Right lobe of liver (tissue), 6 donors: Measurements from ENCODE around the gene VAV2. TPM values are rescaled to one million over a fixed set of nuclear protein-coding genes. Genes with fewer than 3 reads are reported as not detected.

Experiments
- ATAC-seq, 4 donors: fragments of 200-7000 bp; cut with Tn5 transposase; one replicate each; pipeline ENCODE4 v1.9.1; 2020; ENCODE audit warnings: mild to moderate bottlenecking in 4 of 4, moderate library complexity in 4 of 4
- DNase-seq, 3 donors: peaks; one replicate each; pipeline ENCODE4 v3.0.0-alpha.2; 2020
- H3K27ac ChIP-seq, 3 donors: fragments of 200-600 bp; one replicate each; pipeline ENCODE4 v1.8.0; 2022
- H3K27me3 ChIP-seq, 2 donors: fragments of 200-600 bp; one replicate each; pipeline ENCODE4 v1.8.0; 2022
- H3K36me3 ChIP-seq, 4 donors: fragments of 200-600 bp; sonication (generic) in 1 of 4; one replicate each; pipeline versions ENCODE4 v1.5.1 to v1.8.0; 2017 to 2022; ENCODE audit warnings: control low read depth in 1 of 4
- H3K4me1 ChIP-seq, 4 donors: fragments of 200-600 bp; sonication (generic) in 1 of 4; one replicate each; pipeline versions ENCODE4 v1.5.1 to v1.8.0; 2017 to 2022; ENCODE audit warnings: control low read depth in 1 of 4
- H3K4me3 ChIP-seq, 3 donors: fragments of 200-600 bp; one replicate each; pipeline ENCODE4 v1.8.0; 2022
- H3K9me3 ChIP-seq, 4 donors: fragments of 200-600 bp; sonication (generic) in 1 of 4; one replicate each; pipeline versions ENCODE4 v1.5.1 to v1.8.0; 2017 to 2022; ENCODE audit warnings: control low read depth in 1 of 4
- CTCF ChIP-seq, 4 donors: fragments of 200-600 bp in 3 of 4; fragments of 450-650 bp in 1 of 4; IDR thresholded peaks; one replicate each; pipeline versions ENCODE4 v1.5.1 to v1.8.0; 2016 to 2022; ENCODE audit warnings: antibody characterized with exemption in 4 of 4, mild to moderate bottlenecking in 2 of 4
- POLR2A ChIP-seq: fragments of 450-650 bp; IDR thresholded peaks from one replicate; pipeline ENCODE4 v1.6.1; 2017; ENCODE audit warnings: antibody characterized with exemption, mild to moderate bottlenecking
- WGBS: methylation state at CpG from one replicate; pipeline ENCODE4 v1.1.6; 2018; ENCODE audit warnings: low coverage, low lambda C conversion rate; ENCODE audit not compliant: insufficient coverage; ENCODE audit errors: missing lambda C conversion rate; 5-methylcytosine and 5-hydroxymethylcytosine counted together
- intact Hi-C, 2 donors: fragments of 100-400 bp; cut with DNase I; formaldehyde crosslinking; loops; one replicate each; pipeline versions ENCODE4 v1.11.2 to v1.14.1; 2022
- long read RNA-seq: library from polyadenylated mRNA; unstranded; transcript quantifications from one replicate; pipeline ENCODE4 v2.0.0, GENCODE V29; 2019
- total RNA-seq, 6 experiments: library from RNA; depleted of rRNA in 2 of 6; stranded (reverse); fragments of >200 nt in 2 of 6; fragmentation: NEBNext Ultra II Directional in 3 of 6; extraction: Animal tissue kit (Norgen Biotek cat#: 25700) in 3 of 6; gene quantifications; one replicate each; pipeline versions ENCODE4 v1.1.0 to v1.2.4, GENCODE V29; 2016 to 2023
- donor health status: DM: no; HTN: yes; CAD: no.
- donor health status: DM: no; HTN: no; CAD: no.
- donor health status: DM: no; HTN: no; CAD: no.
- donor health status: DM: no; HTN: yes; CAD: no.
- donor health status: DM: no; HTN: yes; CAD: no.

VAV2 gene
- total RNA-seq: 10 to 100 TPM; 30.1 to 44.3 (median 34.9) TPM
- long read RNA-seq, partial matches to known transcripts: 2 of 2 reads
- long read RNA-seq, other reads (novel, unspliced or antisense): 0 of 2 reads

- H3K27me3 ChIP-seq: no peaks in the 10 kb centered on the region
- H3K27ac ChIP-seq: peak within 1 kb of the TSS; percentile 86 to 95 (median 89)
- ATAC-seq (peak; percentile 22 to 67 (median 56)), DNase-seq (peak; percentile 86 to 90 (median 89))
- no peaks in the 10 kb centered on the region for H3K36me3 ChIP-seq
- WGBS: 0% methylated on average over 6 of the region's 124 CpGs
- TF ChIP-seq POLR2A (peak; percentile 79), CTCF (IDR thresholded peaks at IDR 0.05) (no peak)
- intact Hi-C loops: loop anchor here in 1 of 2 donors (5.0 kb wide), 1 partner anchor 200 kb away; no protein-coding TSS in a partner anchor
- peaks cover 0 to 24% (median 11%) of the 10 kb centered on the region in 4 donors for H3K4me1 ChIP-seq
- H3K9me3 ChIP-seq: no peaks in the 10 kb centered on the region
- H3K4me3 ChIP-seq: peak within 1 kb of the TSS; percentile 73 to 78 (median 75)
Measured at GRCh38 chr9:133991964-133992779, at the start of gene VAV2. Gene VAV2 (minus strand): TSS chr9:133992324. CDS start chr9:133992278, 46 bp downstream.

DNA sequence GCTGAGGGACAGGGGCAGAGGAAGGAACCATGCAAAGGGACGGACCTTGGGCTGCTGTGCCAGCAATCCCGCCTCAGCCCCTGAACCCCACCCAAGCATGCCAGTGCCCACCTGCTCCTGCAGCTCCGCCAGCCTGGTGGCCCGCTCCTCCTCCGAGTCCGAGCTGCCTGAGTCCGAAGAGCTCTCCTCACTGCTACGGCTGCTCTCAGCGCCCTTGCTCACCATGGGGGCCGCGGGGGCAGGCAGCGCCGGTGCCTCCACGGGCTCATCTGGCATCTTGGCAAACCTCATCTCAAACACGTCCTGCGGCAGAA, 49.5 kb upstream of the VAV2 start:
- no peak overlapping the region for H3K27ac ChIP-seq
- peak in 2 of 3 donors; percentile 17 to 37 for DNase-seq
- H3K4me3 ChIP-seq: no peak overlapping the region
- no CpG with 5 or more reads among the region's 16 CpGs for WGBS
- TF ChIP-seq CTCF (IDR thresholded peaks at IDR 0.05) (no peak), POLR2A (no peak)
- no peaks in the 10 kb centered on the region for H3K9me3 ChIP-seq
- no peak for ATAC-seq
- H3K4me1 ChIP-seq: peaks cover 0 to 14% (median 0%) of the 10 kb centered on the region in 4 donors
- H3K27me3 ChIP-seq: no peaks in the 10 kb centered on the region
- peaks cover 0 to 44% (median 5%) of the 10 kb centered on the region in 4 donors for H3K36me3 ChIP-seq
- intact Hi-C loops: no loop called here

DNA sequence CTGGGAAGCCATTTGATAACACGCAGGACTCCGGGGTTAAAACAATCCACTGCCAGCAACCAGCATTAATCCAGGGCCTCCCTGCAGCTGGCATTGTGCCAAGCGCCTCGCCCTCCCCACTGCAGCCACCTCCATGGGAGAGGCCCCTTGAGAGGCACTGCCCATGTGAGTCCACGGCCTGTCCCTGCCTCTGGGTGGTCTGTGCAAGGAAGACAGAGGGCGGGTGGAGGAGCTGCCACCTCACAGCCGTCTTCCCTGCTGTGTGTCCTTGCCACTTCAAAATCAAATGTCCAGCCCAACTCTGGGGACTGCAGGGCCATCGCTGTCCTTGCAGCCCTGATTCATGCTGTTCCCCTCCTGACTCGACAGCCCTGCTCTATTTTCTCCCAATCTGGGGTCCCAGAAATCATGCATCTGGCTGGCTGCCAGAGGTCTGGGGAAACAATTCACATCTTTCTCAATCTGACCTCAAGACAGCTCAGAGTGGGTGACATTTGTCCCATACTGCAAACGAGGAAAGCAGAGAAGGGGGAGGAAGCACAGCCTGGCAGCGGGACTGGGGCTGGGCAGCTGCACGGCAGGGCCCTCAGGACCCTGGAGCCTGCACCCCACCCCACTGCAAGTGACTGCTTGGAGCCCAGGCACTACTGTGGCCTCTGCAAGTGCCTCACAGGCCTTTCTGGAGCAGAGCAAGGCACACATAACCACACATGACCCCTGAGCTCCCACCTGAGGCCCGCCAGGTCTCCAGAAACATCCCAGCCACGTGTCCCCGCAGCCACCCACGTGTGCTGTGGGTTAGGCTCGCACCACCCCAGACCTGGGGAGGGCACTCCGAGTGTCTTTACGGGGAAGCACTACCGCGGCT, 48.9 kb upstream of the VAV2 start:
- peak in 1 of 4 donors; percentile 35 for ATAC-seq
- WGBS: 62% methylated on average over 7 of the region's 21 CpGs
- H3K9me3 ChIP-seq: no peaks in the 10 kb centered on the region
- H3K27ac ChIP-seq: no peak overlapping the region
- peaks cover 0 to 14% (median 0%) of the 10 kb centered on the region in 4 donors for H3K4me1 ChIP-seq
- TF ChIP-seq POLR2A (no peak), CTCF (IDR thresholded peaks at IDR 0.05) (no peak)
- no peak overlapping the region for H3K4me3 ChIP-seq
- intact Hi-C loops: no loop called here
- H3K36me3 ChIP-seq: peaks cover 0 to 45% (median 6%) of the 10 kb centered on the region in 4 donors
- H3K27me3 ChIP-seq: no peaks in the 10 kb centered on the region
- peak in 2 of 3 donors; percentile 25 to 41 for DNase-seq

DNA sequence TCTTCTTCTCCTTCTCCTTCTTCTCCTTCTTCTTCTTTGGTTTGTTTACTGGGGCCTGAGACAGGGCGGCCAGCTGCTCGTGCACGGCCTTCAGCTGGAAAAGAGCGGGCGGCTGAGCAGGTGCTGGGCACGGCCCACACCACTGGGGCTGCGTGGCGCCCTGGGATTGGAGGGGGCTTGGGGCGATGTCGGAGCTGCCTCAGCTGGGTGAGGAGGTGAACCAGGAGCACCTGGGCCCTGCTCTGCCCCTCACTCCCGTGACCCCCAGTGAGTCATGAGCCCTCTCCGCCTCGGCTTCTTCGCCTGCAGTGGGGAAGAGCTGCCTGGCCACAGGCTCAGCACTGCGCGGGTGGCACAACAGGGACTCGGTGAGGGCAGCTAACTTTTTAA, 48.0 kb upstream of the VAV2 start:
- intact Hi-C loops: no loop called here
- ATAC-seq: no peak
- no CpG with 5 or more reads among the region's 17 CpGs for WGBS
- TF ChIP-seq CTCF (IDR thresholded peaks at IDR 0.05) (no peak), POLR2A (no peak)
- Histone ChIP-seq H3K27ac (no peak overlapping the region), H3K4me1 (peaks cover 0 to 14% (median 0%) of the 10 kb centered on the region in 4 donors), H3K27me3 (no peaks in the 10 kb centered on the region), H3K36me3 (peaks cover 0 to 47% (median 8%) of the 10 kb centered on the region in 4 donors), H3K4me3 (no peak overlapping the region), H3K9me3 (no peaks in the 10 kb centered on the region)
- DNase-seq: peak in 1 of 3 donors; percentile 40
